CD14-positive monocyte (primary cell): Measurements from ENCODE around the gene PPP2R1B. TPM values are rescaled to one million over a fixed set of nuclear protein-coding genes. Genes with fewer than 3 reads are reported as not detected.

Source experiments
- DNase-seq, 3 donors: peaks; one replicate each; pipeline ENCODE4 v3.0.0-alpha.2; 2011 to 2022
- H2AFZ ChIP-seq: 2 replicates; pipeline ENCODE4 v1.6.0; 2012; ENCODE audit warnings: mild to moderate bottlenecking, low read depth, low read length, inconsistent platforms; ENCODE audit not compliant: insufficient read depth, poor library complexity, severe bottlenecking
- H3K27ac ChIP-seq, 2 donors: 1 replicate in 1 of 2; 2 replicates in 1 of 2; pipeline ENCODE4 v1.5.1; 2012 to 2013; ENCODE audit warnings: low read length in 2 of 2, control low read depth in 1 of 2, inconsistent platforms in 1 of 2, low read depth in 1 of 2, mild to moderate bottlenecking in 1 of 2
- H3K27me3 ChIP-seq, 2 donors: one replicate each; pipeline versions ENCODE4 v1.6.0 to v1.6.1; 2011 to 2013; ENCODE audit warnings: low read length in 2 of 2; ENCODE audit not compliant: control insufficient read depth in 2 of 2, insufficient read depth in 2 of 2
- H3K36me3 ChIP-seq, 2 donors: replicated peaks in 1 of 2; 1 replicate in 1 of 2; 2 replicates in 1 of 2; pipeline versions ENCODE4 v1.5.1 to v1.6.1; 2012 to 2013; ENCODE audit warnings: low read length in 2 of 2, control low read depth in 1 of 2, inconsistent platforms in 1 of 2, mild to moderate bottlenecking in 1 of 2; ENCODE audit not compliant: insufficient read depth in 2 of 2, control insufficient read depth in 1 of 2
- H3K4me1 ChIP-seq, 2 donors: 1 replicate in 1 of 2; 2 replicates in 1 of 2; pipeline versions ENCODE4 v1.5.1 to v1.6.1; 2012 to 2013; ENCODE audit warnings: low read length in 2 of 2, control low read depth in 1 of 2, inconsistent platforms in 1 of 2, mild to moderate bottlenecking in 1 of 2, moderate library complexity in 1 of 2; ENCODE audit not compliant: insufficient read depth in 2 of 2, control insufficient read depth in 1 of 2
- H3K4me2 ChIP-seq: replicated peaks from 2 replicates; pipeline ENCODE3; 2012; ENCODE audit warnings: low read length, moderate library complexity, mild to moderate bottlenecking; ENCODE audit not compliant: poor library complexity, severe bottlenecking; ENCODE audit errors: extremely low read depth
- H3K4me3 ChIP-seq, 3 experiments: fragments of 200-600 bp in 1 of 3; sonication (generic) in 1 of 3; replicated peaks in 1 of 3; 1 replicate in 2 of 3; 2 replicates in 1 of 3; pipeline ENCODE4 v1.5.1; 2011 to 2013; ENCODE audit warnings: low read length in 3 of 3, mild to moderate bottlenecking in 3 of 3, control low read depth in 2 of 3, low read depth in 2 of 3, inconsistent platforms in 1 of 3, moderate library complexity in 1 of 3
- H3K79me2 ChIP-seq: 2 replicates; pipeline ENCODE4 v1.6.0; 2012; ENCODE audit warnings: mild to moderate bottlenecking, control low read depth, inconsistent platforms, low read length, moderate library complexity; ENCODE audit not compliant: insufficient read depth
- H3K9ac ChIP-seq: 2 replicates; pipeline ENCODE4 v1.6.0; 2017; ENCODE audit warnings: low read length, mild to moderate bottlenecking; ENCODE audit not compliant: insufficient read depth, poor library complexity, severe bottlenecking
- H3K9me3 ChIP-seq, 2 donors: replicated peaks in 1 of 2; 1 replicate in 1 of 2; 2 replicates in 1 of 2; pipeline versions ENCODE4 v1.5.1 to v1.6.1; 2012 to 2013; ENCODE audit warnings: low read length in 2 of 2, control low read depth in 1 of 2; ENCODE audit not compliant: control insufficient read depth in 1 of 2, insufficient read depth in 1 of 2
- H4K20me1 ChIP-seq: 2 replicates; pipeline ENCODE4 v1.6.0; 2012; ENCODE audit warnings: mild to moderate bottlenecking, low read length, control low read depth, moderate library complexity; ENCODE audit not compliant: insufficient read depth
- H3K27ac Mint-ChIP-seq, 7 donors: one replicate each; pipeline ENCODE4 v1.8.0; 2020; ENCODE audit warnings: mild to moderate bottlenecking in 7 of 7, mixed read lengths in 7 of 7, moderate library complexity in 6 of 7, inconsistent platforms in 2 of 7
- H3K27me3 Mint-ChIP-seq, 3 donors: one replicate each; pipeline ENCODE4 v1.8.0; 2021 to 2022; ENCODE audit warnings: low read depth in 3 of 3, mild to moderate bottlenecking in 3 of 3, mixed read lengths in 3 of 3, moderate library complexity in 3 of 3, inconsistent platforms in 1 of 3
- H3K36me3 Mint-ChIP-seq, 2 donors: one replicate each; pipeline ENCODE4 v1.8.0; 2020; ENCODE audit warnings: mixed read lengths in 2 of 2, inconsistent platforms in 1 of 2, mild to moderate bottlenecking in 1 of 2
- H3K4me1 Mint-ChIP-seq: one replicate; pipeline ENCODE4 v1.8.0; 2020; ENCODE audit warnings: mild to moderate bottlenecking, mixed read lengths
- H3K4me3 Mint-ChIP-seq, 2 donors: one replicate each; pipeline ENCODE4 v1.8.0; 2020; ENCODE audit warnings: mild to moderate bottlenecking in 2 of 2, mixed read lengths in 2 of 2, moderate library complexity in 1 of 2
- H3K9me3 Mint-ChIP-seq, 7 donors: one replicate each; pipeline ENCODE4 v1.8.0; 2020 to 2022; ENCODE audit warnings: mixed read lengths in 7 of 7, mild to moderate bottlenecking in 6 of 7, moderate library complexity in 6 of 7, inconsistent platforms in 2 of 7
- WGBS: methylation state at CpG from one replicate; pipeline ENCODE4 v1.1.5; 2013; ENCODE audit warnings: missing lambda C conversion rate; ENCODE audit not compliant: insufficient coverage; 5-methylcytosine and 5-hydroxymethylcytosine counted together
- intact Hi-C, 2 donors: fragments of 100-400 bp; cut with micrococcal nuclease; formaldehyde crosslinking; loops; one replicate each; pipeline versions ENCODE4 v1.15.0 to v1.15.1; 2023
- polyA plus RNA-seq, 3 donors: library from polyadenylated mRNA; depleted of rRNA in 1 of 3; unstranded in 2 of 3; stranded (reverse) in 1 of 3; fragments of 300-500 nt in 2 of 3; fragments of >200 nt in 1 of 3; fragmentation: Illumina TruSeq in 2 of 3; gene quantifications; 1 replicate in 2 of 3; 2 replicates in 1 of 3; pipeline ENCODE4 v1.2.3, GENCODE V29; 2012 to 2021
- TF ChIP-seq, protein P1 (sequence below): fragments of 200-600 bp; IDR thresholded peaks from one replicate; pipeline ENCODE4 v1.8.0; 2022; ENCODE audit warnings: antibody characterized with exemption, mild to moderate bottlenecking

Gene PPP2R1B
- polyA plus RNA-seq, 3 donors: 5.4 to 16.9 (median 11.2) TPM

DNA sequence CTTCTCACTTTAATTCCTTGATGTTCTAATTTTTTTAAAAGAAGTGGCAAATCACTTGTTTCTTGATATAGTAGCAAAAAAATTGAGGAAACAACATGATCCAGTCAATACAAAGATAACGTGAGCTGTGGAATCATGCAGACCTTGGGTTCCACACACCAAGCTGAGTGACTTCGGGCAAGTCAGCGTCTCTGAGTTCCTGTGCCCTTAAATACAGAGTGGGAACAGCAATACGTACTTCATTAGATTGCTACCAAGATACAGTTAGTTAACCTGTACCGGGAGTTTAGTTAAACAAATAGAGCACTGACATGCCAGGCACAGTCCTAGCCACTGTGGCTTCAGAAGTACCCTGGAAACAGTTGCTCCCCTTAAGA is 58.5 kb downstream of the PPP2R1B start:
- Mint-ChIP-seq H3K9me3 (no peaks in the 10 kb centered on the region), H3K27ac (no peak overlapping the region), H3K4me1 (no peaks in the 10 kb centered on the region), H3K4me3 (no peak overlapping the region), H3K27me3 (no peaks in the 10 kb centered on the region), H3K36me3 (peaks cover 82 to 93% of the 10 kb centered on the region in 2 donors)
- H3K9ac ChIP-seq: no peak overlapping the region
- no peak overlapping the region for H3K4me2 ChIP-seq
- DNase-seq: no peak
- H3K36me3 ChIP-seq: peaks cover 65 to 98% of the 10 kb centered on the region in 2 donors
- no peaks in the 10 kb centered on the region for H4K20me1 ChIP-seq
- H2AFZ ChIP-seq: no peak overlapping the region
- TF ChIP-seq, protein P1, sequence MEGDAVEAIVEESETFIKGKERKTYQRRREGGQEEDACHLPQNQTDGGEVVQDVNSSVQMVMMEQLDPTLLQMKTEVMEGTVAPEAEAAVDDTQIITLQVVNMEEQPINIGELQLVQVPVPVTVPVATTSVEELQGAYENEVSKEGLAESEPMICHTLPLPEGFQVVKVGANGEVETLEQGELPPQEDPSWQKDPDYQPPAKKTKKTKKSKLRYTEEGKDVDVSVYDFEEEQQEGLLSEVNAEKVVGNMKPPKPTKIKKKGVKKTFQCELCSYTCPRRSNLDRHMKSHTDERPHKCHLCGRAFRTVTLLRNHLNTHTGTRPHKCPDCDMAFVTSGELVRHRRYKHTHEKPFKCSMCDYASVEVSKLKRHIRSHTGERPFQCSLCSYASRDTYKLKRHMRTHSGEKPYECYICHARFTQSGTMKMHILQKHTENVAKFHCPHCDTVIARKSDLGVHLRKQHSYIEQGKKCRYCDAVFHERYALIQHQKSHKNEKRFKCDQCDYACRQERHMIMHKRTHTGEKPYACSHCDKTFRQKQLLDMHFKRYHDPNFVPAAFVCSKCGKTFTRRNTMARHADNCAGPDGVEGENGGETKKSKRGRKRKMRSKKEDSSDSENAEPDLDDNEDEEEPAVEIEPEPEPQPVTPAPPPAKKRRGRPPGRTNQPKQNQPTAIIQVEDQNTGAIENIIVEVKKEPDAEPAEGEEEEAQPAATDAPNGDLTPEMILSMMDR: no peak
- H3K27ac ChIP-seq: no peak overlapping the region
- no peaks in the 10 kb centered on the region for H3K79me2 ChIP-seq
- intact Hi-C loops: no loop called here
- 95% methylated on average over 5 of the region's 5 CpGs for WGBS
- no peak overlapping the region for H3K4me3 ChIP-seq
- no peaks in the 10 kb centered on the region for H3K9me3 ChIP-seq
- no peaks in the 10 kb centered on the region for H3K4me1 ChIP-seq
- H3K27me3 ChIP-seq: no peaks in the 10 kb centered on the region

DNA sequence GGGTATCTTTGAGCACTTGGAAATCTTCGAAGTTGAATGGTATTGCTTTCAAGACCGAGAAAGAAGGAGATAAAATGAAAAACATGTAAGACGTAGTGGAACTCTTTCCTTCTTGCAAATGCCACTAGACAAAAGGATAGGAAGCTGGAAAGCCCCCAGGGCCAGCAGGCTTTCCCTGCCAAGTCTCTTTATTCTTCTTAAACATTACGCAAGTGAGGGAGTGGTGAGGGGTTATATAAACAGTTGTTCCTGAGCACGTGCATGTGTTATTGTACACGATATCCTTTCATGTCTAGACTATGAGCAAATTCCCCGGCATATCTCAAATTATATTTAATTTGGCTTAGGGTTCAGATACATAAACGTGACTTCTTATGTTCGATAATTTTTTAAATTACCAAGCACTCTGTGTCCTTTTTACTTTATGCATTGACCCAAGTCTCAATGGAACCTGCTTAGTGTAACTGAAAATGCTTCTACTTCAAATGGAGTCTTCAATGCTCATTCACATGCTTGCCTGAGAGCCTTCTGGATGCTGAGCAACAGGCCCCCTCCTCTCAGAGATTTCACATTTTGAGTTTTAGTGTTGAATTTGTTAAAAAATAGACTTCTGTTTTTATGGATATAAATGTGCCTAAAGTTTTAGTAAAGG is 59.0 kb downstream of the PPP2R1B start:
- Mint-ChIP-seq H3K27me3 (no peaks in the 10 kb centered on the region), H3K9me3 (no peaks in the 10 kb centered on the region), H3K4me3 (no peak overlapping the region), H3K36me3 (peaks cover 82 to 93% of the 10 kb centered on the region in 2 donors), H3K4me1 (no peaks in the 10 kb centered on the region), H3K27ac (no peak overlapping the region)
- intact Hi-C loops: no loop called here
- no peak for DNase-seq
- no peak overlapping the region for H3K4me3 ChIP-seq
- H3K9ac ChIP-seq: no peak overlapping the region
- H3K27me3 ChIP-seq: no peaks in the 10 kb centered on the region
- no peak overlapping the region for H3K4me2 ChIP-seq
- H3K36me3 ChIP-seq: peaks cover 64 to 98% of the 10 kb centered on the region in 2 donors
- WGBS: 100% methylated on average over 4 of the region's 9 CpGs
- no peak overlapping the region for H2AFZ ChIP-seq
- H3K4me1 ChIP-seq: no peaks in the 10 kb centered on the region
- H3K9me3 ChIP-seq: no peaks in the 10 kb centered on the region
- H4K20me1 ChIP-seq: no peaks in the 10 kb centered on the region
- TF ChIP-seq, protein P1: no peak
- no peaks in the 10 kb centered on the region for H3K79me2 ChIP-seq
- no peak overlapping the region for H3K27ac ChIP-seq
